Dermis lymphatic vessel endothelial cell (primary cell): ENCODE measurements around the gene PAXIP1. TPM values are rescaled to one million over a fixed set of nuclear protein-coding genes. Genes with fewer than 3 reads are reported as not detected.

Experiments used
- total RNA-seq: library from RNA; depleted of rRNA; stranded (reverse); fragments of >200 nt; gene quantifications from 2 replicates; pipeline ENCODE4 v1.2.1, GENCODE V29; 2014

PAXIP1 gene, protein sequence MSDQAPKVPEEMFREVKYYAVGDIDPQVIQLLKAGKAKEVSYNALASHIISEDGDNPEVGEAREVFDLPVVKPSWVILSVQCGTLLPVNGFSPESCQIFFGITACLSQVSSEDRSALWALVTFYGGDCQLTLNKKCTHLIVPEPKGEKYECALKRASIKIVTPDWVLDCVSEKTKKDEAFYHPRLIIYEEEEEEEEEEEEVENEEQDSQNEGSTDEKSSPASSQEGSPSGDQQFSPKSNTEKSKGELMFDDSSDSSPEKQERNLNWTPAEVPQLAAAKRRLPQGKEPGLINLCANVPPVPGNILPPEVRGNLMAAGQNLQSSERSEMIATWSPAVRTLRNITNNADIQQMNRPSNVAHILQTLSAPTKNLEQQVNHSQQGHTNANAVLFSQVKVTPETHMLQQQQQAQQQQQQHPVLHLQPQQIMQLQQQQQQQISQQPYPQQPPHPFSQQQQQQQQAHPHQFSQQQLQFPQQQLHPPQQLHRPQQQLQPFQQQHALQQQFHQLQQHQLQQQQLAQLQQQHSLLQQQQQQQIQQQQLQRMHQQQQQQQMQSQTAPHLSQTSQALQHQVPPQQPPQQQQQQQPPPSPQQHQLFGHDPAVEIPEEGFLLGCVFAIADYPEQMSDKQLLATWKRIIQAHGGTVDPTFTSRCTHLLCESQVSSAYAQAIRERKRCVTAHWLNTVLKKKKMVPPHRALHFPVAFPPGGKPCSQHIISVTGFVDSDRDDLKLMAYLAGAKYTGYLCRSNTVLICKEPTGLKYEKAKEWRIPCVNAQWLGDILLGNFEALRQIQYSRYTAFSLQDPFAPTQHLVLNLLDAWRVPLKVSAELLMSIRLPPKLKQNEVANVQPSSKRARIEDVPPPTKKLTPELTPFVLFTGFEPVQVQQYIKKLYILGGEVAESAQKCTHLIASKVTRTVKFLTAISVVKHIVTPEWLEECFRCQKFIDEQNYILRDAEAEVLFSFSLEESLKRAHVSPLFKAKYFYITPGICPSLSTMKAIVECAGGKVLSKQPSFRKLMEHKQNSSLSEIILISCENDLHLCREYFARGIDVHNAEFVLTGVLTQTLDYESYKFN
- total RNA-seq: 4.3 and 5.6 TPM in 2 replicates

GRCh38 chr7:155003092-155003375 lies at the start of gene PAXIP1:
TSS of gene PAXIP1 (minus strand) at chr7:155003124. CDS start at chr7:155002929, 195 bp downstream.

Other genes with a start within 250 kb of the PAXIP1 start
- not detected in 2 replicates for gene HTR5A, start 67.2 kb upstream of the PAXIP1 start, total RNA-seq